Measurements from ENCODE around the gene MAP2. TPM values are rescaled to one million over a fixed set of nuclear protein-coding genes. Genes with fewer than 3 reads are reported as not detected.

Gene MAP2
- total RNA-seq, 1 experiment from 2014 or later, result 7.4 TPM

DNA sequence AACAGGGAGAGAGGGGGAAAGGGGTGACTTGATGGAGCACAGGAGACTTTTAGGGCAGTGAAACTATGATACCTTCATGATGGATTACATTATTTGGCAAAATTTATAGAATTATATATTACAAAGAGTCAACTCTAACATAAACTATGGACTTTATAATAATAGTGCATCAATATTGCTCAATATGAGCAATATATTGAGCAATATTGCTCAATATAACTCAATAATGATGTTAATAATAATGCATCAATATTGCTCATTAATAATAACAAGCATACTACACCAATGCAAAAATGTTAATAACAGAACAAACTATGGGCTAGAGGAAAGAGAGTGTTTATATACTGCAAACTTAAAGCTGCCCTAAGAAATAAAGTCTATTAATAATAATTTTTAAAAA, 344.7 kb downstream of the MAP2 start:
- H3K27me3 ChIP-seq (ENCODE audit: insufficient read depth, low read length), result no peaks in the 10 kb centered on the region
- H3K79me2 ChIP-seq (ENCODE audit: insufficient read depth, low read length), result no peaks in the 10 kb centered on the region
- H3K36me3 ChIP-seq (ENCODE audit: control insufficient read depth in 1 of 2, insufficient read depth in 2 of 2, low read length in 2 of 2), result no peaks in the 10 kb centered on the region
- CTCF ChIA-PET, result no interaction called here
- POLR2A ChIA-PET, result no interaction called here
- no TSS peak for BruUV-seq (replicated peaks)
- TF ChIP-seq RAD21 (IDR thresholded peaks at IDR 0.05; ENCODE audit: low read depth), result no peak
- TF ChIP-seq ZFX (IDR thresholded peaks at IDR 0.05), result no peak
- no peak for TF ChIP-seq CEBPB (IDR thresholded peaks at IDR 0.05; ENCODE audit: low read depth)
- TF ChIP-seq SRF (IDR thresholded peaks at IDR 0.05; ENCODE audit: low read depth), result no peak
- TF ChIP-seq, protein P1, sequence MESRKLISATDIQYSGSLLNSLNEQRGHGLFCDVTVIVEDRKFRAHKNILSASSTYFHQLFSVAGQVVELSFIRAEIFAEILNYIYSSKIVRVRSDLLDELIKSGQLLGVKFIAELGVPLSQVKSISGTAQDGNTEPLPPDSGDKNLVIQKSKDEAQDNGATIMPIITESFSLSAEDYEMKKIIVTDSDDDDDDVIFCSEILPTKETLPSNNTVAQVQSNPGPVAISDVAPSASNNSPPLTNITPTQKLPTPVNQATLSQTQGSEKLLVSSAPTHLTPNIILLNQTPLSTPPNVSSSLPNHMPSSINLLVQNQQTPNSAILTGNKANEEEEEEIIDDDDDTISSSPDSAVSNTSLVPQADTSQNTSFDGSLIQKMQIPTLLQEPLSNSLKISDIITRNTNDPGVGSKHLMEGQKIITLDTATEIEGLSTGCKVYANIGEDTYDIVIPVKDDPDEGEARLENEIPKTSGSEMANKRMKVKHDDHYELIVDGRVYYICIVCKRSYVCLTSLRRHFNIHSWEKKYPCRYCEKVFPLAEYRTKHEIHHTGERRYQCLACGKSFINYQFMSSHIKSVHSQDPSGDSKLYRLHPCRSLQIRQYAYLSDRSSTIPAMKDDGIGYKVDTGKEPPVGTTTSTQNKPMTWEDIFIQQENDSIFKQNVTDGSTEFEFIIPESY (IDR thresholded peaks at IDR 0.05; ENCODE audit: extremely low read depth, insufficient replicate concordance, low read length), result no peak
- TF ChIP-seq, protein P2, sequence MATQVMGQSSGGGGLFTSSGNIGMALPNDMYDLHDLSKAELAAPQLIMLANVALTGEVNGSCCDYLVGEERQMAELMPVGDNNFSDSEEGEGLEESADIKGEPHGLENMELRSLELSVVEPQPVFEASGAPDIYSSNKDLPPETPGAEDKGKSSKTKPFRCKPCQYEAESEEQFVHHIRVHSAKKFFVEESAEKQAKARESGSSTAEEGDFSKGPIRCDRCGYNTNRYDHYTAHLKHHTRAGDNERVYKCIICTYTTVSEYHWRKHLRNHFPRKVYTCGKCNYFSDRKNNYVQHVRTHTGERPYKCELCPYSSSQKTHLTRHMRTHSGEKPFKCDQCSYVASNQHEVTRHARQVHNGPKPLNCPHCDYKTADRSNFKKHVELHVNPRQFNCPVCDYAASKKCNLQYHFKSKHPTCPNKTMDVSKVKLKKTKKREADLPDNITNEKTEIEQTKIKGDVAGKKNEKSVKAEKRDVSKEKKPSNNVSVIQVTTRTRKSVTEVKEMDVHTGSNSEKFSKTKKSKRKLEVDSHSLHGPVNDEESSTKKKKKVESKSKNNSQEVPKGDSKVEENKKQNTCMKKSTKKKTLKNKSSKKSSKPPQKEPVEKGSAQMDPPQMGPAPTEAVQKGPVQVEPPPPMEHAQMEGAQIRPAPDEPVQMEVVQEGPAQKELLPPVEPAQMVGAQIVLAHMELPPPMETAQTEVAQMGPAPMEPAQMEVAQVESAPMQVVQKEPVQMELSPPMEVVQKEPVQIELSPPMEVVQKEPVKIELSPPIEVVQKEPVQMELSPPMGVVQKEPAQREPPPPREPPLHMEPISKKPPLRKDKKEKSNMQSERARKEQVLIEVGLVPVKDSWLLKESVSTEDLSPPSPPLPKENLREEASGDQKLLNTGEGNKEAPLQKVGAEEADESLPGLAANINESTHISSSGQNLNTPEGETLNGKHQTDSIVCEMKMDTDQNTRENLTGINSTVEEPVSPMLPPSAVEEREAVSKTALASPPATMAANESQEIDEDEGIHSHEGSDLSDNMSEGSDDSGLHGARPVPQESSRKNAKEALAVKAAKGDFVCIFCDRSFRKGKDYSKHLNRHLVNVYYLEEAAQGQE (IDR thresholded peaks at IDR 0.05; ENCODE audit: low read depth), result no peak
- TF ChIP-seq SP1 (IDR thresholded peaks at IDR 0.05; ENCODE audit: low read depth), result no peak
- TF ChIP-seq SIN3A (IDR thresholded peaks at IDR 0.05; ENCODE audit: low read depth), result no peak
- TF ChIP-seq, protein P3, sequence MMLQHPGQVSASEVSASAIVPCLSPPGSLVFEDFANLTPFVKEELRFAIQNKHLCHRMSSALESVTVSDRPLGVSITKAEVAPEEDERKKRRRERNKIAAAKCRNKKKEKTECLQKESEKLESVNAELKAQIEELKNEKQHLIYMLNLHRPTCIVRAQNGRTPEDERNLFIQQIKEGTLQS (IDR thresholded peaks at IDR 0.05), result no peak
- no peak for TF ChIP-seq CBX3 (IDR thresholded peaks at IDR 0.05; ENCODE audit: low read depth)
- no peak for TF ChIP-seq FOSL1 (IDR thresholded peaks at IDR 0.05; ENCODE audit: low read depth)
- no peaks in the 10 kb centered on the region for H3K9me2 ChIP-seq (ENCODE audit: insufficient read depth)
- no peak overlapping the region for H3K4me3 ChIP-seq (replicated peaks in 1 of 2; ENCODE audit: low read depth in 1 of 2, low read length in 2 of 2)
- H3K9me3 ChIP-seq (ENCODE audit: control insufficient read depth in 1 of 2, insufficient read depth in 1 of 2, low read depth in 1 of 2, low read length in 2 of 2), result no peaks in the 10 kb centered on the region
- DNase-seq (ENCODE audit: low read depth, low spot score), result no peak
- H4K20me1 ChIP-seq (ENCODE audit: insufficient read depth), result no peaks in the 10 kb centered on the region
- H3K4me1 ChIP-seq (ENCODE audit: control insufficient read depth in 1 of 2, insufficient read depth in 2 of 2, low read length in 2 of 2), result no peaks in the 10 kb centered on the region
- RAD21 ChIA-PET (ENCODE audit: low non-redundant PET in 1 of 2, low total read pairs in 2 of 2, uncharacterized antibody in 2 of 2, unreplicated experiment in 2 of 2), result no interaction called here
- no peak overlapping the region for H3K4me2 ChIP-seq (ENCODE audit: low read length)
- H3K27ac ChIP-seq (ENCODE audit: low read depth, low read length), result no peak overlapping the region
- intact Hi-C loops (cut with micrococcal nuclease), result no loop called here
- no peak overlapping the region for H3K9ac ChIP-seq (ENCODE audit: low read length)
- no peak for ATAC-seq
- H2AFZ ChIP-seq (ENCODE audit: low read depth, low read length, poor library complexity, severe bottlenecking), result no peak overlapping the region
